Measurements from ENCODE around the gene DPP4. TPM values are rescaled to one million over a fixed set of nuclear protein-coding genes. Genes with fewer than 3 reads are reported as not detected.

Gene DPP4
- total and polyA plus RNA-seq, 2 donors (not counting 3 experiments of a cell fraction or from before 2014, with no cell fraction given), result 0.84 to 6.2 TPM

DNA sequence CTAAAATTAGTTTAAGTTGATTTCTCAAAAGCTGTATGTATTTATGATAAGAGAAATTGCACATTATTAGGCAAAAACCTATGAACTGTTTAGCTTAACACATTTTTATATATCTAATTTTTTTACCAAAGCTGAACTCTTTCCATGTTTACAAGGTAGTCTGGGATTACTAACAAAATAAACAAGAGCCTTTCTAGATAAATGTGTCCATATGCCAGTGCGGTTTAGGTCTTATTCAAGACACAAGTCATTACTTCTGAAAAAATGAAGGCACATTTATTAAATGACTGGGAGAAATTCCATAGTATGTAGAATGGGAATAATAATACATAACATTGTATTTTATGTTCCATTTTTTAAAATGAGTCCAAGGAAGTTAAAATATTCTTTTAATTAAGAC lies 82.0 kb downstream of the DPP4 start:
- Histone ChIP-seq H3K9me1 (replicated peaks; ENCODE audit: control insufficient read depth, extremely low read depth, insufficient read depth, low read length) (peaks cover 3% of the 10 kb centered on the region), H3K9ac (replicated peaks; ENCODE audit: extremely low read depth, insufficient read depth, low read length) (no peak overlapping the region), H3K36me3 (ENCODE audit: control insufficient read depth in 2 of 2, extremely low read depth in 1 of 2, insufficient read depth in 2 of 2, low read length in 2 of 2) (no peaks in the 10 kb centered on the region), H3K27me3 (ENCODE audit: control insufficient read depth in 2 of 2, insufficient read depth in 2 of 2, low read length in 2 of 2) (no peaks in the 10 kb centered on the region), H3K4me2 (ENCODE audit: insufficient read depth, low read length) (no peak overlapping the region), H3K4me1 (ENCODE audit: control insufficient read depth, extremely low read depth, insufficient read depth, low read length) (no peaks in the 10 kb centered on the region), H3K79me2 (ENCODE audit: control insufficient read depth, insufficient read depth, low read length) (no peaks in the 10 kb centered on the region), H3K27ac (ENCODE audit: insufficient read depth, low read depth, low read length) (no peak overlapping the region), H3K4me3 (replicated peaks in 1 of 3; ENCODE audit: insufficient read depth in 1 of 3, low read depth in 1 of 3, low read length in 3 of 3) (no peak overlapping the region), H4K20me1 (replicated peaks; ENCODE audit: control insufficient read depth, extremely low read depth, insufficient read depth, low read length) (no peaks in the 10 kb centered on the region), H3K9me3 (replicated peaks; ENCODE audit: control insufficient read depth, insufficient read depth, low read length) (no peaks in the 10 kb centered on the region), H2AFZ (ENCODE audit: low read depth, low read length) (no peak overlapping the region)
- no peak for TF ChIP-seq CTCF (IDR thresholded peaks at IDR 0.05; ENCODE audit: extremely low read depth in 1 of 2, insufficient read depth in 1 of 2, low read depth in 1 of 2, low read length in 2 of 2)
- no peak for TF ChIP-seq POLR2AphosphoS5 (IDR thresholded peaks at IDR 0.05; ENCODE audit: insufficient read depth, low read depth, low read length)
- TF ChIP-seq GATA2 (IDR thresholded peaks at IDR 0.05; ENCODE audit: insufficient read depth, insufficient read length, low read depth, low read length), result no peak
- TF ChIP-seq EZH2 (IDR thresholded peaks at IDR 0.05; ENCODE audit: borderline replicate concordance, low read depth, low read length, severe bottlenecking), result no peak
- TF ChIP-seq FOS (IDR thresholded peaks at IDR 0.05; ENCODE audit: borderline replicate concordance, insufficient read depth, low read length), result no peak
- no peak for TF ChIP-seq JUN (IDR thresholded peaks at IDR 0.05; ENCODE audit: borderline replicate concordance, insufficient read depth, insufficient read length, low read depth)
- no peak for TF ChIP-seq MYC (IDR thresholded peaks at IDR 0.05; ENCODE audit: low read depth, low read length)
- no peak for TF ChIP-seq MAX (IDR thresholded peaks at IDR 0.05; ENCODE audit: insufficient read depth, insufficient read length)
- TF ChIP-seq POLR2A (IDR thresholded peaks at IDR 0.05; ENCODE audit: low read depth, low read length), result no peak
- DNase-seq (ENCODE audit: low read depth, low spot score), result no peak
- BruUV-seq (replicated peaks), result no TSS peak
- intact Hi-C loops (cut with micrococcal nuclease) (no loop called here), dilution Hi-C loops (cut with MboI; ENCODE audit: extremely low pct_ligation_motif_present, low sequenced_read_pairs) (no loop called here)
- FAIRE-seq, result no peak
- CTCF ChIA-PET, result no interaction called here
- POLR2A ChIA-PET, result no interaction called here
